ENCODE measurements around the gene PLEKHG2.
A peak's percentile ranks its signal among the peaks of the same experiment; 100 is the strongest.

PLEKHG2 gene

DNA sequence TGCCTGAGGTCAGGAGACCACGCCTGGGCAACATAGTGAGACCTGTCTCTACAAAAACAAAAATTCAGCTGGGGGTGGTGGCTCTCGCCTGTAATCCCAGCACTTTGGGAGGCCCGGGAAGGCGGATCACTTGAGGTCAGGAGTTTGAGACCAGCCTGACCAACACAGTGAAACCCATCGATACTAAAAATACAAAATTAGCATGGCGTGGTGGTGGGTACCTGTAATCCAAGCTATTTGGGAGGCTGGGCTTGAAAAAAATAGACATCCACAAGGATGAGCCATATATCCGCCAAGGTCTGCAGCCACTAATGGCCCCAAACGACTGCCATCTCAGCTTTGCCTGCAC, 20.2 kb downstream of the PLEKHG2 start:
- DNase-seq (ENCODE audit: low read depth), result no peak
- H3K4me3 ChIP-seq (ENCODE audit: low read depth, low read length), result no peak overlapping the region
- no peak for TF ChIP-seq CTCF (IDR thresholded peaks at IDR 0.05; ENCODE audit: control insufficient read depth, extremely low read depth, insufficient read depth)

DNA sequence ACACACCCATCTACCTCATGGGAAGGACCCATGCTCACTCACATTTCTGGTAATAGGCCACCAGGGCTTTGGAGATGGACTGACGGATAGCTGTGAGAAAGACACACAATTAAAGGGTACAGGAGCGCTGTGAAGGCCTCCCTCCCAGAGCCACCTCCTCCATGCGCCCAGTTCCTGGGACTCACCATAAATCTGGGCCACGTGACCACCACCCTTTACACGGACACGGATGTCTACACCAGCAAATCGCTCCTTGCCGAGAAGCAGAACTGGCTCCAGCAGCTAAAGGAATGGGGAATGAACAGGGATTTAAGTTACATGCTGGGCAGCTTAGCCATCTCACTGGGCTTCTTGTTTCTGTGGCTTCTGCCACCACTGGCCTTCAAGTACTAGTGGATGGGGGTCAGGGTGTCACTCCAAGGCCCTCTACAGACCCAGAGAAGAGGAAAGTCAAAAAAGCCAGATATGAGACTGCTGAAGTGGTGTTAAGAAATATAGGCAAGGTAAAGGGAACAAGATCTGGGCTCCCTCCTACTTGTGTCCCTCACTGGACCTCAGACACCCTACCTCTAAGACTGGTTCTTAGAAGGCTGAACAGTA, 21.1 kb downstream of the PLEKHG2 start:
- TF ChIP-seq CTCF (IDR thresholded peaks at IDR 0.05; ENCODE audit: control insufficient read depth, extremely low read depth, insufficient read depth), result no peak
- DNase-seq (ENCODE audit: low read depth), result no peak
- H3K4me3 ChIP-seq (ENCODE audit: low read depth, low read length), result peak overlapping the region; percentile 89

GRCh38 chr19:39434123-39435076, 21.9 kb downstream of the PLEKHG2 start:
- no peak for DNase-seq (ENCODE audit: low read depth)

DNA sequence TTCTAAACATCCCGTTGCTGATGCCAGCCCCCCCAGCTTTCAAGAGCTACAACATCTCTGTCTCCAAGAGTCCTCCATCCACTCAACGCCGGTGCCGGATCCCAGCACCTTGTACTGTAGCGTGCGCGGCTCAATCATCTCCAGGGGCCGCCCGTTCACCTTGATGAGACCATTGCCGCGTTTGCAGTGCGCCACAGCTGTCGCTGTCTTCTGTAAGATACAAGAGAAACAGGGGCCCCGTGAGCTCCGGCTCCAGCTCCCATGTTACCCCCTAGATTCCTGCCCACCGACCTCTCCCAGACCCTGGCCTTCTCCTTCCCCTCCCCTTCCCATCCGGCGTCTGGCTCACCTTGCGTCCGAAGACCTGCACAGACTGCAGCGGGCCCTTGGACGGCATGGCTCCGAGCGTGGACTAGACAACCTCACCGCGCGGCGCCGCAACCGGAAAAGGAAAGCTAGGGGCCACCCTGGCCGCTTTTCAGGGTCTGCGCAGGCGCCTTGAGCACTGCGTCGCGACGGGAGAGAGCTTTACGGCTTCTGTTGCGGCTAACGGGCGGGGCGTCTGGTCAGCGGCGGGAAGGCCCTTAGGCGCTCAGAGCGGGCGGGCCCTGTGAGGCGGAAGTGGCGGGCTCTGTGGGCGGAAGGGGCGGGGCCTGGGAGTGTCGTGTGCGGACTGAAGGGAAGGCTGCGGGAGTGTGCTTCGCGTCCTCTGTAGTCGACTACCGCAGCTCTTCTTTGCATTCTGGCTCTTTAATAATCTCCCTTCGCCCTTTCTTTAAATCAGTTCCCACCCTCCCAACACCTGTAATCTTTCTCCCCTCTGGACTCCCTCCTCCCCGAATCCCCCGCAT, 23.3 kb downstream of the PLEKHG2 start, which contains the start of gene RPS16:
RPS16 (minus strand) TSS at position 451 of the 851 bp plus-strand sequence; CDS start at position 397, 54 bp downstream.
- TF ChIP-seq CTCF (IDR thresholded peaks at IDR 0.05; ENCODE audit: control insufficient read depth, extremely low read depth, insufficient read depth), result no peak
- peak; percentile 89 for DNase-seq (ENCODE audit: low read depth)
- H3K4me3 ChIP-seq (ENCODE audit: low read depth, low read length), result peak within 1 kb of the TSS; percentile 89

More at GRCh38 chr19:39434123-39435076, 21.9 kb downstream of the PLEKHG2 start:
- H3K4me3 ChIP-seq (ENCODE audit: low read depth, low read length), result peak overlapping the region; percentile 89
- TF ChIP-seq CTCF (IDR thresholded peaks at IDR 0.05; ENCODE audit: control insufficient read depth, extremely low read depth, insufficient read depth), result no peak

DNA sequence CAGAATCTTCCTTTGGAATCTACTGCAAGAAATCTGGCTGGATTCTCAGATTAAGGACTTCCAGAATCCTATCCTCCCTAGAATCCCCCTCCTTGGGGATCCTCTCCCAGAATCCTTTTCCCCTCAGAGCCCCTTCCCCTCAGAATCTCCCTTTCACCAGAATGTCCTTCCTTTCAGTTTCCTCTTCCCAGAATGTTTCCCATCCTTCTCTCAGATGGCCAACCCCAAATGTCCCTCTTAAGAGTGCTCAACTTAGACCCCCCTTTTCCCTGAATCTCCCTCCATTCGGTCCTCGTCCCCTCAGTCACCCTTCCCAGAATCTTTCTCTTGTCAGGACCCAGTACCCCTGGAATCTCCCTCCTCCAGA, 23.9 kb downstream of the PLEKHG2 start:
- H3K4me3 ChIP-seq (ENCODE audit: low read depth, low read length), result peak overlapping the region; percentile 89
- no peak for DNase-seq (ENCODE audit: low read depth)
- TF ChIP-seq CTCF (IDR thresholded peaks at IDR 0.05; ENCODE audit: control insufficient read depth, extremely low read depth, insufficient read depth), result no peak

GRCh38 chr19:39438270-39438934, 25.9 kb downstream of the PLEKHG2 start:
- no peak for DNase-seq (ENCODE audit: low read depth)

More at GRCh38 chr19:39438270-39438934, 25.9 kb downstream of the PLEKHG2 start:
- no peak for TF ChIP-seq CTCF (IDR thresholded peaks at IDR 0.05; ENCODE audit: control insufficient read depth, extremely low read depth, insufficient read depth)
- no peak overlapping the region for H3K4me3 ChIP-seq (ENCODE audit: low read depth, low read length)

Data from LNCaP clone FGC (cell line).